GM10847 (cell line): Measurements from ENCODE around the gene LRGUK.

Experiments
- POLR2A ChIP-seq: IDR thresholded peaks from 2 replicates; pipeline ENCODE4 v1.6.1; 2011; ENCODE audit not compliant: insufficient read length; ENCODE audit errors: extremely low read depth

The LRGUK gene

GRCh38 chr7:134196439-134196838, 69.3 kb downstream of the LRGUK start:
- TF ChIP-seq POLR2A: no peak

GRCh38 chr7:134197345-134197744, 70.2 kb downstream of the LRGUK start:
- TF ChIP-seq POLR2A: no peak

GRCh38 chr7:134200970-134201369, 73.8 kb downstream of the LRGUK start:
- TF ChIP-seq POLR2A: no peak

GRCh38 chr7:134201569-134202261, 74.6 kb downstream of the LRGUK start:
- no peak for TF ChIP-seq POLR2A

GRCh38 chr7:134203186-134203889, 76.2 kb downstream of the LRGUK start:
- TF ChIP-seq POLR2A: no peak

- no peak for TF ChIP-seq POLR2A
These were observed 82.3 kb downstream of the LRGUK start for GRCh38 chr7:134209322-134210015.

- no peak for TF ChIP-seq POLR2A
These were observed 83.1 kb downstream of the LRGUK start for GRCh38 chr7:134210227-134210626.

- no peak for TF ChIP-seq POLR2A
These were observed 84.0 kb downstream of the LRGUK start for GRCh38 chr7:134210976-134211663.

GRCh38 chr7:134211817-134212216, 84.7 kb downstream of the LRGUK start:
- no peak for TF ChIP-seq POLR2A

- no peak for TF ChIP-seq POLR2A
These were observed 85.7 kb downstream of the LRGUK start for GRCh38 chr7:134212576-134213546.

- no peak for TF ChIP-seq POLR2A
These were observed 93.1 kb downstream of the LRGUK start for GRCh38 chr7:134220236-134220635.

- no peak for TF ChIP-seq POLR2A
These were observed 107.1 kb downstream of the LRGUK start for GRCh38 chr7:134234216-134234615.

GRCh38 chr7:134245253-134245652, 118.1 kb downstream of the LRGUK start:
- no peak for TF ChIP-seq POLR2A

- TF ChIP-seq POLR2A: no peak
These were observed 119.2 kb downstream of the LRGUK start for GRCh38 chr7:134246347-134246746.
